Endothelial cell of umbilical vein (primary cell): ENCODE measurements around the gene ADH1A. TPM values are rescaled to one million over a fixed set of nuclear protein-coding genes. Genes with fewer than 3 reads are reported as not detected.

Source experiments
- BruUV-seq: library from RNA; stranded (reverse); fragments of 400-500 nt; replicated peaks from 2 replicates; lab custom pipeline; 2021; lab: Mats Ljungman, UMichigan
- CTCF ChIA-PET: fragments of 300-600, 350-600 bp; sonication (Branson Sonifier 250); formaldehyde crosslinking; loops from one replicate; lab custom pipeline; 2021; ENCODE audit warnings: antibody characterized with exemption, inconsistent platforms; lab: Charles Lee
- POLR2A ChIA-PET: fragments of 300-600, 350-600 bp; sonication (Branson Sonifier 250); formaldehyde crosslinking; loops from one replicate; lab custom pipeline; 2021; ENCODE audit warnings: antibody characterized with exemption, inconsistent platforms; lab: Charles Lee
- DNase-seq: peaks from one replicate; pipeline ENCODE4 v3.0.0-alpha.2; 2011; ENCODE audit warnings: low read depth, low spot score
- FAIRE-seq: peaks from 2 replicates; lab custom pipeline; 2011; peaks lifted over from hg19 to GRCh38; lab: Jason Lieb, UNC
- H2AFZ ChIP-seq: 2 replicates; pipeline ENCODE4 v1.6.0; 2012; ENCODE audit warnings: low read depth, low read length, control low read depth, inconsistent platforms
- H3K27ac ChIP-seq: 2 replicates; pipeline ENCODE4 v1.5.1; 2011; ENCODE audit warnings: low read depth, mild to moderate bottlenecking, control low read depth, low read length, moderate library complexity; ENCODE audit not compliant: insufficient read depth
- H3K27me3 ChIP-seq, 2 experiments: 2 replicates each; pipeline versions ENCODE4 v1.6.0 to v1.6.1; 2011; ENCODE audit warnings: low read length in 2 of 2, mixed read lengths in 1 of 2; ENCODE audit not compliant: control insufficient read depth in 2 of 2, insufficient read depth in 2 of 2
- H3K36me3 ChIP-seq, 2 experiments: 2 replicates in 1 of 2; 3 replicates in 1 of 2; pipeline ENCODE4 v1.5.1; 2011; ENCODE audit warnings: low read length in 2 of 2, mild to moderate bottlenecking in 1 of 2, moderate library complexity in 1 of 2; ENCODE audit not compliant: control insufficient read depth in 2 of 2, insufficient read depth in 2 of 2; ENCODE audit errors: extremely low read depth in 1 of 2
- H3K4me1 ChIP-seq: 3 replicates; pipeline ENCODE4 v1.5.1; 2011; ENCODE audit warnings: mild to moderate bottlenecking, low read length; ENCODE audit not compliant: control insufficient read depth, insufficient read depth; ENCODE audit errors: extremely low read depth
- H3K4me2 ChIP-seq: 2 replicates; pipeline ENCODE4 v1.6.1; 2011; ENCODE audit warnings: low read length, control low read depth, mixed read lengths; ENCODE audit not compliant: insufficient read depth
- H3K4me3 ChIP-seq, 3 experiments: fragments of 200-600 bp in 1 of 3; sonication (generic), shearing (Covaris generic) in 1 of 3; replicated peaks in 1 of 3; 2 replicates each; pipeline ENCODE4 v1.5.1; 2011 to 2016; ENCODE audit warnings: control low read depth in 3 of 3, low read length in 3 of 3, mild to moderate bottlenecking in 2 of 3, inconsistent platforms in 1 of 3, low read depth in 1 of 3, moderate library complexity in 1 of 3; ENCODE audit not compliant: insufficient read depth in 1 of 3
- H3K79me2 ChIP-seq: 2 replicates; pipeline ENCODE4 v1.6.0; 2012; ENCODE audit warnings: low read length, inconsistent platforms; ENCODE audit not compliant: control insufficient read depth, insufficient read depth
- H3K9ac ChIP-seq: replicated peaks from 2 replicates; pipeline ENCODE3; 2011; ENCODE audit warnings: low read length, control low read depth; ENCODE audit not compliant: insufficient read depth; ENCODE audit errors: extremely low read depth
- H3K9me1 ChIP-seq: replicated peaks from 3 replicates; pipeline ENCODE4 v1.6.0; 2011; ENCODE audit warnings: mild to moderate bottlenecking, low read length; ENCODE audit not compliant: control insufficient read depth, insufficient read depth; ENCODE audit errors: extremely low read depth
- H3K9me3 ChIP-seq: replicated peaks from 2 replicates; pipeline ENCODE4 v1.5.1; 2012; ENCODE audit warnings: low read length, inconsistent platforms; ENCODE audit not compliant: control insufficient read depth, insufficient read depth
- H4K20me1 ChIP-seq: replicated peaks from 2 replicates; pipeline ENCODE3; 2011; ENCODE audit warnings: mild to moderate bottlenecking, low read length; ENCODE audit not compliant: control insufficient read depth, insufficient read depth; ENCODE audit errors: extremely low read depth
- CTCF ChIP-seq, 2 donors: IDR thresholded peaks; 1 replicate in 1 of 2; 2 replicates in 1 of 2; pipeline ENCODE4 v1.5.1; 2011; ENCODE audit warnings: low read length in 2 of 2, mild to moderate bottlenecking in 2 of 2, moderate library complexity in 2 of 2, control low read depth in 1 of 2, inconsistent platforms in 1 of 2, low read depth in 1 of 2; ENCODE audit not compliant: insufficient read depth in 1 of 2; ENCODE audit errors: extremely low read depth in 1 of 2
- EZH2 ChIP-seq: IDR thresholded peaks from 2 replicates; pipeline ENCODE4 v1.6.1; 2012; ENCODE audit warnings: borderline replicate concordance, low read depth, mild to moderate bottlenecking, moderate library complexity, low read length, inconsistent platforms; ENCODE audit not compliant: severe bottlenecking
- FOS ChIP-seq: IDR thresholded peaks from 2 replicates; pipeline ENCODE4 v1.6.1; 2011; ENCODE audit warnings: mild to moderate bottlenecking, low read length, moderate library complexity, borderline replicate concordance; ENCODE audit not compliant: insufficient read depth
- GATA2 ChIP-seq: IDR thresholded peaks from 2 replicates; pipeline ENCODE4 v1.7.0; 2011; ENCODE audit warnings: low read depth, mild to moderate bottlenecking, moderate library complexity, mixed read lengths, low read length; ENCODE audit not compliant: insufficient read length, insufficient read depth
- JUN ChIP-seq: IDR thresholded peaks from 2 replicates; pipeline ENCODE4 v1.6.1; 2011; ENCODE audit warnings: borderline replicate concordance, low read depth; ENCODE audit not compliant: insufficient read length, insufficient read depth
- MAX ChIP-seq: IDR thresholded peaks from 2 replicates; pipeline ENCODE4 v1.6.1; 2011; ENCODE audit not compliant: insufficient read depth, insufficient read length
- MYC ChIP-seq: IDR thresholded peaks from one replicate; pipeline ENCODE4 v1.6.1; 2011; ENCODE audit warnings: mild to moderate bottlenecking, low read depth, low read length
- POLR2A ChIP-seq: IDR thresholded peaks from 2 replicates; pipeline ENCODE4 v1.6.1; 2012; ENCODE audit warnings: low read depth, mild to moderate bottlenecking, control low read depth, low read length
- POLR2AphosphoS5 ChIP-seq: IDR thresholded peaks from 2 replicates; pipeline ENCODE4 v1.6.1; 2012; ENCODE audit warnings: low read depth, mild to moderate bottlenecking, control low read depth, low read length, moderate library complexity; ENCODE audit not compliant: insufficient read depth
- dilution Hi-C: fragments of 300-500 bp; cut with MboI; formaldehyde crosslinking; loops from one replicate; pipeline ENCODE4 v1.15.0; 2019; ENCODE audit warnings: low sequenced_read_pairs; ENCODE audit not compliant: extremely low pct_ligation_motif_present
- intact Hi-C: fragments of 100-400 bp; cut with micrococcal nuclease; formaldehyde crosslinking; loops from one replicate; pipeline ENCODE4 v1.10.0; 2022
- polyA plus RNA-seq, 4 experiments: library from polyadenylated mRNA; depleted of rRNA in 3 of 4; stranded (reverse) in 3 of 4; unstranded in 1 of 4; fragments of >200 nt; gene quantifications; 2 replicates each; pipeline versions ENCODE4 v1.2.1 to v1.2.3, GENCODE V29; 2011 to 2012; ENCODE audit warnings: missing spikeins in 1 of 4
- total RNA-seq: library from RNA; stranded (reverse); gene quantifications from 2 replicates; pipeline ENCODE4 v1.2.3, GENCODE V29; 2021

Gene ADH1A
- total and polyA plus RNA-seq, 2 donors (not counting 3 experiments of a cell fraction or from before 2014, with no cell fraction given), result not detected

GRCh38 chr4:99301376-99302164 is 10.8 kb upstream of the ADH1A start:
- no peak overlapping the region for H3K4me2 ChIP-seq
- ChIA-PET POLR2A (no interaction called here), CTCF (no interaction called here)
- intact Hi-C loops (no loop called here), dilution Hi-C loops (no loop called here)
- no peaks in the 10 kb centered on the region for H3K79me2 ChIP-seq
- no peaks in the 10 kb centered on the region for H3K27me3 ChIP-seq
- DNase-seq (no peak), FAIRE-seq (no peak)
- H3K9me3 ChIP-seq, result no peaks in the 10 kb centered on the region
- no peak overlapping the region for H3K9ac ChIP-seq
- BruUV-seq, result no TSS peak
- H2AFZ ChIP-seq, result no peak overlapping the region
- H3K4me3 ChIP-seq, result no peak overlapping the region
- no peak overlapping the region for H3K27ac ChIP-seq
- H4K20me1 ChIP-seq, result no peaks in the 10 kb centered on the region
- H3K36me3 ChIP-seq, result no peaks in the 10 kb centered on the region
- TF ChIP-seq GATA2, result no peak
- H3K9me1 ChIP-seq, result no peaks in the 10 kb centered on the region
- H3K4me1 ChIP-seq, result no peaks in the 10 kb centered on the region

- Histone ChIP-seq H3K9ac (no peak overlapping the region), H3K4me1 (no peaks in the 10 kb centered on the region), H3K9me1 (no peaks in the 10 kb centered on the region), H2AFZ (no peak overlapping the region), H3K4me3 (no peak overlapping the region), H3K79me2 (no peaks in the 10 kb centered on the region), H3K9me3 (no peaks in the 10 kb centered on the region), H3K27me3 (no peaks in the 10 kb centered on the region), H3K4me2 (no peak overlapping the region), H3K36me3 (no peaks in the 10 kb centered on the region), H4K20me1 (no peaks in the 10 kb centered on the region), H3K27ac (no peak overlapping the region)
- ChIA-PET POLR2A (no interaction called here), CTCF (no interaction called here)
- DNase-seq (no peak), FAIRE-seq (no peak)
- dilution Hi-C loops, result no loop called here
- no TSS peak for BruUV-seq
- intact Hi-C loops, result no loop called here
- TF ChIP-seq POLR2A (no peak), JUN (no peak), EZH2 (no peak), FOS (no peak), GATA2 (no peak), CTCF (IDR thresholded peaks at IDR 0.05; ENCODE audit: extremely low read depth in 1 of 2, insufficient read depth in 1 of 2, low read depth in 1 of 2, low read length in 2 of 2) (no peak), POLR2AphosphoS5 (no peak), MYC (no peak), MAX (no peak)
Measured at GRCh38 chr4:99300934-99301333, 10.1 kb upstream of the ADH1A start.
